HG02759 (cell line): ENCODE measurements around the gene HNRNPK.
"Not testable (repeated sequence)": the region's sequence is repeated elsewhere in the genome, so short reads cannot be mapped to it uniquely, and the experiment has no call there.

Experiments
- ATAC-seq: cut with Tn5 transposase; IDR thresholded peaks from one replicate; pipeline ENCODE4 v1.9.1; 2021; ENCODE audit warnings: mild to moderate bottlenecking, moderate library complexity; ENCODE audit not compliant: unreplicated experiment

HNRNPK gene

GRCh38 chr9:83977196-83977595, 2.8 kb downstream of the HNRNPK start:
- ATAC-seq, result no peak

- ATAC-seq, result no peak
Measured at GRCh38 chr9:83976372-83976771, 3.6 kb downstream of the HNRNPK start.

- no peak for ATAC-seq
Measured at GRCh38 chr9:83975300-83975699, 4.7 kb downstream of the HNRNPK start.

- ATAC-seq, result no peak
Measured at GRCh38 chr9:83972286-83972685, 7.7 kb downstream of the HNRNPK start.

- ATAC-seq, result no peak
Measured at GRCh38 chr9:83971485-83971884, 8.5 kb downstream of the HNRNPK start.

- no peak for ATAC-seq
Measured at GRCh38 chr9:83969602-83970001, 10.4 kb downstream of the HNRNPK start.

- ATAC-seq, result no peak
Measured at GRCh38 chr9:83967073-83967472, 12.9 kb downstream of the HNRNPK start.

GRCh38 chr9:83966209-83966582, 13.8 kb downstream of the HNRNPK start:
- no peak for ATAC-seq

GRCh38 chr9:83965350-83966208, 14.4 kb downstream of the HNRNPK start:
- no peak for ATAC-seq

GRCh38 chr9:83964973-83965349, 15.1 kb downstream of the HNRNPK start:
- no peak for ATAC-seq

GRCh38 chr9:83962165-83962564, 17.9 kb downstream of the HNRNPK start:
- ATAC-seq, result no peak

GRCh38 chr9:83960991-83961390, 19.0 kb downstream of the HNRNPK start:
- ATAC-seq, result no peak

- ATAC-seq, result no peak
Measured at GRCh38 chr9:83959061-83959460, 21.0 kb downstream of the HNRNPK start.

- ATAC-seq, result no peak
Measured at GRCh38 chr9:83957248-83957513, 22.8 kb downstream of the HNRNPK start.

- peak; percentile 89 for ATAC-seq
Measured at GRCh38 chr9:83956436-83957247, 23.4 kb downstream of the HNRNPK start.

- peak; percentile 56 for ATAC-seq
Measured at GRCh38 chr9:83956086-83956435, 24.0 kb downstream of the HNRNPK start.

- not testable (repeated sequence) for ATAC-seq
Measured at GRCh38 chr9:83948096-83948495, 31.9 kb downstream of the HNRNPK start.

GRCh38 chr9:83940590-83941303, 39.3 kb downstream of the HNRNPK start:
- ATAC-seq, result no peak

- ATAC-seq, result peak; percentile 71
Measured at GRCh38 chr9:83937861-83938455, 42.1 kb downstream of the HNRNPK start.

GRCh38 chr9:83936523-83936922, 43.5 kb downstream of the HNRNPK start:
- ATAC-seq, result no peak

- no peak for ATAC-seq
Measured at GRCh38 chr9:83935276-83935935, 44.6 kb downstream of the HNRNPK start.
